HPDE6-E6E7 (cell line): Measurements from ENCODE around the gene ELANE.
"Not testable (repeated sequence)": the region's sequence is repeated elsewhere in the genome, so short reads cannot be mapped to it uniquely, and the experiment has no call there.

ENCODE experiments used
- DNase-seq: peaks from one replicate; pipeline ENCODE4 v3.0.0; 2011; ENCODE audit warnings: missing footprints; ENCODE audit errors: extremely low spot score

The ELANE gene

DNA sequence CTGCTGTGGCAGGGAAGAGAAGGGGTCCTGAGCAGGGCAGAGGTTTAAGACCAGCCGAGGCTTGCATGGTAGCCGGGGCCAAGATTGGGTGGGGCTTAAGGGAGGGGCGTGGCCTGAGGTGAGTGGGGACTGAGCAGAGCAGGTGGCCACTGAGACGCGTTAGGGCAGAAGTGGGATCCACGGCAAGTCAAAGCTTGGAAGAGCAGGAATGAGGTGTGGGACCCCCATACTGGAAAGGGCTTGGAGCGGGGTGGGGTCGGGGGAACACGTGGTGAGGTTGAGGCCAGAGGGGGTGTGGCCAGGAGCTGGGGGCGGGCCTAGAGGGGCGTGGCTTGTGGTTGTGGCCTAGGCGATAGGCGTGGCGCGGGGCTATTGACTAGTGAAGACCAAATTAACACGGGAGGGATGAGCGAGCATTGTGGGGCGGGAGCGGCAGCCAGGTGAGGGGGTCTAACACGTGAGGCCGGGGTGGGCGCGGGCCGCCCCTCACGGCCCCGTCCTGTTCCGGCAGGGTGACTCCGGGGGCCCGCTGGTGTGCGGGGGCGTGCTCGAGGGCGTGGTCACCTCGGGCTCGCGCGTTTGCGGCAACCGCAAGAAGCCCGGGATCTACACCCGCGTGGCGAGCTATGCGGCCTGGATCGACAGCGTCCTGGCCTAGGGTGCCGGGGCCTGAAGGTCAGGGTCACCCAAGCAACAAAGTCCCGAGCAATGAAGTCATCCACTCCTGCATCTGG lies 10.6 kb downstream of the ELANE start:
- no peak for DNase-seq

DNA sequence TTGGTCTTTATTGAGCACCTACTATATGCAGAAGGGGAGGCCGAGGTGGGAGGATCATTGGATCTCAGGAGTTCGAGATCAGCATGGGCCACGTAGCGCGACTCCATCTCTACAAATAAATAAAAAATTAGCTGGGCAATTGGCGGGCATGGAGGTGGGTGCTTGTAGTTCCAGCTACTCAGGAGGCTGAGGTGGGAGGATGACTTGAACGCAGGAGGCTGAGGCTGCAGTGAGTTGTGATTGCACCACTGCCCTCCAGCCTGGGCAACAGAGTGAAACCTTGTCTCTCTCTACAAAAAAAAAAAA lies 11.2 kb downstream of the ELANE start:
- DNase-seq: no peak

GRCh38 chr19:866769-867300 lies 14.7 kb downstream of the ELANE start:
- no peak for DNase-seq

GRCh38 chr19:867301-867793 lies 15.2 kb downstream of the ELANE start:
- no peak for DNase-seq

DNA sequence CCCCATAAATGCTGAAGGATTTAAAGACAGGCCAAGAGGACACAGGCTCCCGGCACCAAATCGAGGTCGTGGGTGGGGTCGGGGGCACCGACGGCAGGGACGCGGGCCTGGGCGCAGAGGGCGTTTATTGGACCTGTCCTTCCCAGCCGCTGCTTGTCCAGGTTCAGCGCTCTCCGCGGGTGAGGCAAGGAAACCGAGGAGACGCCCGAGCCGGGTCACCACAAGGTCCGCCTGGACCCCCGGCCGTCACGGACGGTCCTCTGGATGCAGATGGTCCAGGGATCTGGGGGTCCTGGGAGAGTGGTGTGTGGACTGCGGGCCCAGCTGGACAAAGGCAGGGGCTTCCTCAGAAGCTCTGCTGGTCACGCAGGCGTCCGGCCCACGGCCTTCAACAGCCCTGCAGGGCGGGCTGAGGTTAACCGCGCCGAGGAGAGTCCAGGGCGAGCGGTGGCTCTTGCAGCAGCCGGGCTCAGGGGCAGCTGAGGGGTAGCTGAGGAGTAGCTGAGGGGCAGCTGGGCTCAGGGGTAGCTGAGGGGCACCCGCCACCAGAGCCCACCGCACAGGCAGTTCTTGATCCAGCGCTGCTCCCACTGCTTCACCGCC lies 15.9 kb downstream of the ELANE start:
- DNase-seq: no peak

- no peak for DNase-seq
These were observed 16.5 kb downstream of the ELANE start for GRCh38 chr19:868458-869244.

GRCh38 chr19:869245-870177 lies 17.4 kb downstream of the ELANE start:
- DNase-seq: peak; percentile 70

GRCh38 chr19:870314-870713 lies 18.2 kb downstream of the ELANE start:
- DNase-seq: no peak

DNA sequence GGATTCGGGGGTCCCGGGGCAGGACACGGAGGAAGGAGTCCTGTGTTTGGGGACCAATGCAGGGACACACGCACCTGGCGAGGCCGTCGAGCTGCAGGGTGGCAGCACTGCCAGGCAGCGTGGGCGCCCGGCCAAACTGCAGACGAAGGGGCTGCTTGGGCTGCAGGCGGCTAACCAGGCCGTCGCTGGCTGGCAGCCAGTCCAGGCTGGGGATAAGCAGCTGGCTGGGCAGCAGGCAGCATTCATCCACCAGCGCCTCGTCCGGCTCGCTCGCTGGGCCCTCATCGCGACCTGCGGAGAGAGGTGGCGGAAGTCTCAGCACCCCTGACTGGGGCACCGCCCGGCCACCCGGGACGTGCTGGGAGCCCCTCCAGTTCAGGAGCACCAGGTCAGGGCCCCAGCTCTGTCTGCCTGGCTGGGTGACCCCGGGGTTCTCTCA lies 18.9 kb downstream of the ELANE start:
- no peak for DNase-seq

- DNase-seq: no peak
These were observed 19.6 kb downstream of the ELANE start for GRCh38 chr19:871446-872265.

DNA sequence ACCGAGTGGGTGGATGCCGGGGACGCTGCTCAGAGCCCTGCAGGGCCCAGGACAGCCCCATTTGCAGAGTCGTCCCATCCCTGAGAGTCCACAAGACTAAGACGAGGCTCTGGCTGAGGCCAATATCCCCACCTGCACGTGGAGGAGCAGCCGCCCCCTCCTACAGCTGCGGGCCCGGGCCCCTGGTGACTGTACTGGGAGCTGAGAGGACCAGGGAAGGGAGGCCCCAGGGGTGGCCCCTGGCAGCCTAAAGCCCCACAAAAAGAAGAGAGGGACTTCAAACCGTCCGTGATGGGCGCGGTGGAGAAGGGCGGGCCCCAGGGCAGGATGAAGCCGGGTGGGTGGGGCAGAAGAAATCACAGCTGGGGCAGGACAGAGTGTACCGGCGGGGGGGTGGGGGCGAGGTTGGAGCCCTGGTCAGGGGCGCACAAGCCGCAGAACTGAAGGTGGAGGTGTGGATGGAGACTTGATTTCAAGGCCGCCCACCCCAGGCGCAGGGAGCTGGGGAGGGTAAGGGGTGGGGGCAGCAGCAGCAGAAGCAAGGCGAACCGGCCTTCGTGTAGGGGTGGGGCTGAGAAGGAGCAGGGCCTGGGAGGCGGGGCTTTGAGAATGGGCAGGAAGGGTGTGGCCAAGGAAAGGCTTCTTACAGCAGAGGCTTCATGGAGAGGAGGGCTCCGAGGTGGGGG lies 20.3 kb downstream of the ELANE start:
- DNase-seq: no peak

- DNase-seq: no peak
These were observed 21.0 kb downstream of the ELANE start for GRCh38 chr19:873084-873483.

GRCh38 chr19:873561-874041 lies 21.5 kb downstream of the ELANE start:
- DNase-seq: no peak

DNA sequence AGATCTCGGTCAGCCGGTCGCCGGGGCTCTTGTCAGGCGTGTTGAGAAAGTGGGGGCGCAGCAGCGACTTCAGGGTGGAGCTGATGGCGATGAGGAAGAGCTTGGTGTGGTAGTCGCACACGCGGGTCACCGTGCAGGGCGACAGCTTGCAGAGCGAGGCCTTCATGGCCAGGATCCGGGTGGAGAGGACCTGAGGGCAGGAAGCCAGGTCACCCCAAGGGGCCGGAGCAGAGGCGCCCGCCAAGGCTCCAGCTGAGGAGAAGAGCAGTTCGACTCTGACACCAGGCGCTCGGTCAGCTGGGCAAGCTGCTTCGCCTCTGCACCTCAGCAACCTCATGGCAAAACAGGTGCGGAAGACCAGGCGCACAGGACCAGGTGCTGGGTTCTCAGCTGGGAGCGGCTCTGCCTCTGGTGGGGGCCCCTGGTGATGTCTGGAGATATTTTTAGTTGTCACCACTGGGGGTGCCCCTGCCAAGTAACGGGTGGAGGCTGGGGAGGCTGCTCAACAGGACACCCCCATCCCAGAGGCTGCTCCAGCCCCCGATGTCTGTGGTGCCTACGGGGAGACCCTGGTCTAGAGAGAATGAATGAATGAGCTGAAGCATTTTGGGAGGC lies 23.3 kb downstream of the ELANE start:
- no peak for DNase-seq

DNA sequence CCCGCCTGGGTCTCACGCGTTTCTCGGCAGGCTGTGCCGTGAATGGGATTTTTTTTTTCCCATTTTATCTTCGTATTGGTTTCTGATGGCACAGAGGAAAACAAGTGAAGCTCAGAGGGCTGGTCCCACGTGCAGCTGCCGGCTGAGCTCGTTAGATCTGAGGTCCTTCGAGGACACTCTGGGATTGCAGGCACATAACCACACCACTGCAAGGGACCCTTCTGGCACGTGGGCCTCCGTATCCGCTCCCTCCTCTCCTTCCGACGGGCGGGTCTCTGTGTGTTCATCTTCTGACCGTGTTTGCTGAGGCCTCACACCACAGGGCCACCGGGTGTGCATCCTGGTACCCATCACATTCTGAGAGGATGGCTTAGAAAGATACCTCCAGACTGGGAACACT lies 24.0 kb downstream of the ELANE start:
- DNase-seq: no peak

DNA sequence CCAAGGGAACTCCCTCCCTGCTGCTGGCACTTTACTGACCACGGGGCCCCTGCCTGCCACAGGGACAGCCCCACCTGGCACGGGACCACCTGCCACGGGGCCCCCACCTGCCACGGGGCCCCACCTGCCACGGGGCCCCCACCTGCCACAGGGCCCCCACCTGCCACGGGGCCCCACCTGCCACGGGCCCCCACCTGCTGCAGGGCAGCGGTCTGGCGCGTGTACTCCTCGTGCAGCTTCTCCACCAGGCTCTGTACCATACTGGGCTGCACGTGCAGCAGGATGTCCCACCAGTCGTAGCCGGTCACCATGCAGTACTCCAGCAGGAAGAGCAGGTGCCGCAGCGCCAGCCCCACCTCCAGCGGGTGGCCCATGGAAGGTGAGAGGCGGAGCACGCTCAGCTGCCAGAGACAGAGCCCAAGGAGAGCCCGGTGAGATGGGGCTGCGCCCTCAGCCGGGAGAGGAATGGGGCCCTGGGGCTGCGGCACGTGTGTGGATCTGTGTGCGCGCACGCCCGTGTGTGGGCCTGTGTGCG lies 24.7 kb downstream of the ELANE start:
- DNase-seq: no peak

DNA sequence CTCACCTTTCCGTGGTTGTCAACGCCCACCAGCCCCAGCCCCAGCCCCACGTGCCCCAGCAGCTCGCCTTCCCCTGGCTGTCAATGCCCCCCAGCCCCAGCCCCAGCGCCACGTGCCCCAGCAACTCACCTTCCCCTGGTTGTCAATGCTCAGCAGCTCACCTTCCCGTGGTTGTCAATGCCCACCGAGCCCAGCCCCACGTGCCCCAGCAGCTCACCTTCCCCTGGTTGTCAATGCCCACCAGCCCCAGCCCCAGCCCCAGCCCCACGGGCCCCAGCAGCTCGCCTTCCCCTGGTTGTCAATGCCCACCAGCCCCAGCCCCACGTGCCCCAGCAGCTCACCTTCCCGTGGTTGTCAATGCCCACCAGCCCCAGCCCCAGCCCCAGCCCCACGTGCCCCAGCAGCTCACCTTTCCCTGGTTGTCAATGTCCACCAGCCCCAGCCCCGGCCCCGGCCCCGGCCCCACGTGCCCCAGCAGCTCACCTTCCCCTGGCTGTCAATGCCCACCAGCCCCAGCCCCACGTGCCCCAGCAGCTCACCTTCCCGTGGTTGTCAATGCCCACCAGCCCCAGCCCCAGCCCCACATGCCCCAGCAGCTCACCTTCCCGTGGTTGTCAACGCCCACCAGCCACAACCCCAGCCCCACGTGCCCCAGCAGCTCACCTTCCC lies 26.0 kb downstream of the ELANE start:
- DNase-seq: not testable (repeated sequence)

- not testable (repeated sequence) for DNase-seq
These were observed 26.9 kb downstream of the ELANE start for GRCh38 chr19:878751-879561.
